AG10803 (cell line): Measurements from ENCODE around the gene TMEM267.
"Not testable (repeated sequence)": the region's sequence is repeated elsewhere in the genome, so short reads cannot be mapped to it uniquely, and the experiment has no call there.

Experiments used
- DNase-seq: peaks from one replicate; pipeline ENCODE4 v3.0.0; 2010; ENCODE audit warnings: low read depth
- H3K4me3 ChIP-seq: 2 replicates; pipeline ENCODE4 v1.5.1; 2011; ENCODE audit warnings: mild to moderate bottlenecking, low read length, control low read depth
- TF ChIP-seq, protein P1 (sequence below): conservative IDR thresholded peaks from 2 replicates; pipeline ENCODE4 v1.5.1; 2011; ENCODE audit warnings: mild to moderate bottlenecking, low read length, control low read depth, inconsistent platforms

Gene TMEM267

DNA sequence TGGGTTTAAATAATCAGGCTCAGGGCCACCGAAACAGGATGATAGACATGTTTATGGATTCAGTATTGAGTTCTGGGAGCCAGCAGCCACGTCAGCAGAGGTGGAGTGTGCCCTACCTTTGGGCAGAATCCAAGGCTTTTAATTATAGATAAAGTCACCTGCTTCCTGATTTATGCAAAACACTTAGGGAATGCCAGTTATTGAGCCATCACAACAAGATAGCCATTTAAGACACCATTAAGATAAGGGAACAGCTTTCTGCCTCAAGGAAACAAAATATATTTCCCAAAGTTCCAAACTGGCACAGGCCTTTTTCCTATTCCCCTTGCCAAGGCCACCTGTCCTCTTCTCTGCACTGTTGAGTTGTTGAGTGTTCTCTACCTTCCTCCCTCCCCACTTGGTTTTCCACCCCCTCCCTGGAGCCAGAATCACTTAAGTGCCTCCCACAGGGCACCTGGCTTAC lies 73.8 kb downstream of the TMEM267 start:
- TF ChIP-seq, protein P1, sequence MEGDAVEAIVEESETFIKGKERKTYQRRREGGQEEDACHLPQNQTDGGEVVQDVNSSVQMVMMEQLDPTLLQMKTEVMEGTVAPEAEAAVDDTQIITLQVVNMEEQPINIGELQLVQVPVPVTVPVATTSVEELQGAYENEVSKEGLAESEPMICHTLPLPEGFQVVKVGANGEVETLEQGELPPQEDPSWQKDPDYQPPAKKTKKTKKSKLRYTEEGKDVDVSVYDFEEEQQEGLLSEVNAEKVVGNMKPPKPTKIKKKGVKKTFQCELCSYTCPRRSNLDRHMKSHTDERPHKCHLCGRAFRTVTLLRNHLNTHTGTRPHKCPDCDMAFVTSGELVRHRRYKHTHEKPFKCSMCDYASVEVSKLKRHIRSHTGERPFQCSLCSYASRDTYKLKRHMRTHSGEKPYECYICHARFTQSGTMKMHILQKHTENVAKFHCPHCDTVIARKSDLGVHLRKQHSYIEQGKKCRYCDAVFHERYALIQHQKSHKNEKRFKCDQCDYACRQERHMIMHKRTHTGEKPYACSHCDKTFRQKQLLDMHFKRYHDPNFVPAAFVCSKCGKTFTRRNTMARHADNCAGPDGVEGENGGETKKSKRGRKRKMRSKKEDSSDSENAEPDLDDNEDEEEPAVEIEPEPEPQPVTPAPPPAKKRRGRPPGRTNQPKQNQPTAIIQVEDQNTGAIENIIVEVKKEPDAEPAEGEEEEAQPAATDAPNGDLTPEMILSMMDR: no peak
- no peak for DNase-seq
- no peak overlapping the region for H3K4me3 ChIP-seq

DNA sequence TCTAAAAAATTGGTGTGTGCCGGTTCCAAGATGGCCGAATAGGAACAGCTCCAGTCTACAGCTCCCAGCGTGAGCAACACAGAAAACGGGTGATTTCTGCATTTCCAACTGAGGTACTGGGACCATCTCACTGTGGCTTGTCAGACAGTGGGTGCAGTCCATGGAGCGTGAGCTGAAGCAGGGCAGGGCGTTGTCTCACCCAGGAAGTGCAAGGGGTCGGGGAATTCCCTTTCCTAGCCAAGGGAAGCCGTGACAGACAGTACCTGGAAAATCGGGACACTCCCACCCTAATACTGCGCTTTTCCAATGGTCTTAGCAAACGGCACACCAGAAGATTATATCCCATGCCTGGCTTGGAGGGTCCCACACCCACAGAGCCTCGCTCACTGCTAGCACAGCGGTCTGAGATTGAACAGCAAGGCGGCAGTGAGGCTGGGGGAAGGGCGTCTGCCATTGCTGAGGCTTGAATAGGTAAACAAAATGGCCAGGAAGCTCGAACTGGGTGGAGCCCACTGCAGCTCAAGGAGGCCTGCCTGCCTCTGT lies 81.1 kb downstream of the TMEM267 start:
- DNase-seq, H3K4me3 ChIP-seq: not testable (repeated sequence)

- no peak overlapping the region for H3K4me3 ChIP-seq
- peak; percentile 4 for DNase-seq
- TF ChIP-seq, protein P1: peak; percentile 39
These were observed 81.8 kb downstream of the TMEM267 start for GRCh38 chr5:43401827-43402226.

- no peak overlapping the region for H3K4me3 ChIP-seq
- TF ChIP-seq, protein P1: peak; percentile 44
- peak; percentile 13 for DNase-seq
These were observed 83.6 kb downstream of the TMEM267 start for GRCh38 chr5:43400082-43400481.

GRCh38 chr5:43396762-43397304 lies 86.8 kb downstream of the TMEM267 start:
- TF ChIP-seq, protein P1: no peak
- H3K4me3 ChIP-seq: peak overlapping the region; percentile 59
- DNase-seq: peak; percentile 5
